HG02840 (cell line): ENCODE data around the gene PGM2.

Experiments
- ATAC-seq: cut with Tn5 transposase; IDR thresholded peaks from one replicate; pipeline ENCODE4 v1.9.1; 2021; ENCODE audit warnings: mild to moderate bottlenecking, moderate library complexity, moderate number of reproducible peaks; ENCODE audit not compliant: unreplicated experiment, low FRiP score

PGM2 gene

GRCh38 chr4:37858872-37859271 is 32.4 kb downstream of the PGM2 start:
- no peak for ATAC-seq

DNA sequence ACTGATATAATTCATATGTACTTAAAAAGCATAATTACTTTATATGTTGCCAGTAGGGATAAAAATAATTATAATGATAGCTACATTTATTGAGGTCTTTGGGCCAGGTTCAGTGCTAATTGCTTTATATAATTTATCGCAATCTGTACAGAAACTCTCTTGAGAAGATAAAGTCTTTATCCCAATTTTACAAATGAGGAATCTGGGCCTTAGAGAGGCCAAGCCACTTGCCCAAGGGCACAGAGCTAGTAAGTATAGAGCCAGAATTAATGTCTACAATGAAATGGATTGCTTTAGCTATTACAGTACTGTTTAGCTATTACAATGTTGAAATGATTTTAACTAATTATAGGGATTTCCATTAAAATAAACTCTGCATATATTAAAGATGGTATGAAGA is 33.8 kb downstream of the PGM2 start:
- ATAC-seq: no peak

DNA sequence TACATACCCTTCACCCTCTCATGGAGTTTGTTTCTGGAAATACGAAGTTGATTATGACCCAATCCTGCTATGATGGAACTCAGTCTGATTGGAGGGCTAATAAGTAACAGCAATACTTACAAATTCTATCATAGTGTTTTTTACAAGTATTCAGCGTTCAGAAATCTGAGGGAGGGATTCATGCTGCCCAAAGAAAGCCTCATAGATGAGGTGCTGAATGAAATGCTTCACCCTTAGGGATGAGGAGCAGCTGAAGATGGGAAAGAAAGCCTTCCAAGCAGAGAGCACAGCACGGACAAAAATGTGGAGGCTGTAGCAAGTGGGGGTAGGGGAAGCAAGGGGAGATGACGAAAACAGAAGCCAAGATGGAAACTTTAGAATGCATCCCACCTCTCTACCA is 36.5 kb downstream of the PGM2 start:
- ATAC-seq: no peak

DNA sequence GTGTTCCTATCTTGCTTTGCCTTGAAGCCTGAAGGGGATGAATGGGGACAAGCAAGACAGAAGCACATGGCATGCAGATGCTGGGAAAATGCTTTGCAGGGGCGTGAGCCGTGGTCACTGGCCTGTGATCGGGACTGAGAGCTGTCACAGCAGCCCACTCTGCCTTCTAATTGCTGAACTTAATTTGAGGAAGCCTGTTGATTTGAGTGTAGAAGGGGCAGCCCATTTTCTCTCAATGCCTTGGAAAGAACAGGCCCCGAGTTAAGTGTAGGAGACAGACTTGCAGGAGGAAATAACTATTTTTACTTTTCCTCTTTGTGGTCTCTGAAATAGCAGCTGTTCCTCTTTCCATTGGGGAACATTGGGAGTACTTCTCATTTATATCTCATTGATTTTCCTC is 38.3 kb downstream of the PGM2 start:
- ATAC-seq: no peak

DNA sequence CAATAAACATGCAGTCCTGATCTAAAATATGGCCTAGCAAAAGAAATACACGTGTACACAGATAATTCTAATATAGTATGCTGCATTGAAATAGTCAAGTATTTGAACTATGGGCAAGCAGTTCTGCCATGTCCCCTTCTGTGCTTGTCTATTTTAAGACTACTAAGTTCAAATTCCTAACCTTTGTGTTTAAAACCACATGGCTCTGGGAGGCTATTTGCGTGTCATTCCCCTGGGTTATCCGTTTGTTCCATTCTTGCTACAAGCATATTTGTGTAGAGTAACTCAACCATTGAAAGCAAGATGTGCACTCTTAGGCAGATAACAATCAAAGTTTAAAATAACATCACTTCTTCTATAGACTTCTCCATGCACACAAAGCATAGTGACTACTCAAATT is 39.0 kb downstream of the PGM2 start:
- ATAC-seq: no peak

DNA sequence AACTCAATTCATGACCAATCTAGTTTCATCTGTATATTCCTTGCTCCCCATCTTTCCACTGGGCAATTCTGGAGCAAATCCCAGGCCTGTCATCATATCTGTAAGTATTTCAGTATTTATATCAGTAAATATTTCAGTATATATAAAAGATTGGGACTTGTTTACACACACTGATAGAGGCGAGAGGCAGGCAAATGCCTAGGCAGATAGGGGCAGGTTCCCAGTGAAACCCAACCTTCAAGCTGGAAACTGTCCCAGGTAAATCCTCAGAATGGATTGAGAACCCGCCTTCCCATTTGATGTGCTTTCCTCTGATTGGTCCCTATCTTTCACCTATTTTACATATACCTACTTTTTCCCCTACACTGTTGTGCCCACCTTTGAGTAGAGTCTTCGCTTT is 40.6 kb downstream of the PGM2 start:
- ATAC-seq: no peak

GRCh38 chr4:37868238-37868637 is 41.8 kb downstream of the PGM2 start:
- ATAC-seq: no peak

DNA sequence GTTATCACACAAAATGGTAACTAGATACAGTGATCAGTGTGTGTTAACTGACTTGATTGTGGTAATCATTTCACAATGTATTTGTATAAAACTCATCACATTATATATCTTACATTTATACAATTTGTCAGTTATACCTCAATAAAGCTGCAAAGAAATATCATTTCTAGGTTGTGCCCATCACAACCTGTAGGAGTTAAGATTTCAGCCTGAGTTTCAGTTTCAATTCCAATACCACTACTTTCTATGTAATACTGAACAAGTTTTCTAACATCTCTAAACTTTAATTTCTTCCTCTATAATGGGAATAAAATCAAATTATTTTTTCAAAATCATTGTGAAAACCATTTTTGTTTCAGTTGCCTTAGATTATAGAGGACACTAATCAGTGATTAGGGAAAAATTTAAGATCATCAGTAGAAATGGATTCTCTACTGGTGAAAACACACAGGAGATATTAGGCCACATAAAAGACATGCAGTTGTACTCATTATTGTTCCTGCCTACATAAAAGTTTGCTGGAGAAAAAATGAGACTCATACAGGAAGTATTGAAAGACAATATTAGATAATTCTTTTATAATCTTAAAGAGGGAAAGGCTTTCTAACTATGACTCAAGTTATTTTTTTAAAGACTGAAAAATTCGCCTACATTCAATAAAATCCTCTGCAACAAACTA is 46.0 kb downstream of the PGM2 start:
- ATAC-seq: no peak

DNA sequence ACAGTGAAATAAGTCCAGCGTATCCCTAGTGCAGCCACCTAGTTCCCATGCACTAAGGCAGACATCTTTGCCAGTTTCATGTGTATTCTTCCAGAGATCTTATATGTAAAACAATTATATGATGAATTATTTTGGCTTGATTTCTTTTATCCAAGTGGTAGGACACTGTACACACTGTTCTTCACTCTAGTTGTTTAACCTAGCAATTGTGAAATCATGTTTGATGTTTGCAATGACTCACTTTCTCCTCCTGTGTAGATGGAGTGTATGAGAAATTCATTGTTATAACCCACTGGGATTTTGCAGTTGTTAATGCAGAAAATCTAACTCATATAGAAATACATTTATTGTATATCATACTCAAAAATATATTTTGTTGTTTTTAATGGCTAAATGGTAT is 46.9 kb downstream of the PGM2 start:
- ATAC-seq: no peak

- ATAC-seq: no peak
These were observed 49.7 kb downstream of the PGM2 start for GRCh38 chr4:37876156-37876555.

- no peak for ATAC-seq
These were observed 52.9 kb downstream of the PGM2 start for GRCh38 chr4:37879365-37879764.

GRCh38 chr4:37881811-37882210 is 55.3 kb downstream of the PGM2 start:
- ATAC-seq: no peak

DNA sequence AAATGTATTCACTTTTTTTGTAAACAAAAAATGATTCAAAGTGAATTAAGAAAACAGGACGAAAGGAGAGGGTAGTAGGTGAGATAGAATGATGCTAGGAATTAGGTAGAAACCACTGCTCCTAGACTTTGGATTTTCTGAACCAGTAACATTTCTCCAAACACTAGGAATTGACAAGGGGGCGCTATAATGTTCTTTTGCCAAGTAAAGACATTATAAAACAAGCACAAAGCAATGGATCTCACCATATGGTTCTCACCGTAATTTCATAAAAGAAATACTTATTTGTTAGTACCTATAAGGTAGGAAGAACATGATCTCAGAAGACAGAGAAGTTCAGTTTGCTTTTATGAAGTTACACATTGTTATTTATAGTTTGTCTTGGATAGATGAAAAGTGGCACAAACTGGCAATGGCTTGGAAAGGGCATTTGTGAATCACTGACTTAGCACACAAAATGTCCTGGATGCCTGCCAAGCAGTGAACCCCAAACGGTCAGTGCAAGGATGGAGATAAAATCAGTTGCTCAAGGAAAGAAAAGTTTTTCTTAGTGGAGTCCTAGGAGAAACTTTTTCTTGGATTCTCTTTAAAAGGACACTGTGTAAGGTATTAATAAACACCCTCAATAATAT is 56.3 kb downstream of the PGM2 start:
- ATAC-seq: no peak

DNA sequence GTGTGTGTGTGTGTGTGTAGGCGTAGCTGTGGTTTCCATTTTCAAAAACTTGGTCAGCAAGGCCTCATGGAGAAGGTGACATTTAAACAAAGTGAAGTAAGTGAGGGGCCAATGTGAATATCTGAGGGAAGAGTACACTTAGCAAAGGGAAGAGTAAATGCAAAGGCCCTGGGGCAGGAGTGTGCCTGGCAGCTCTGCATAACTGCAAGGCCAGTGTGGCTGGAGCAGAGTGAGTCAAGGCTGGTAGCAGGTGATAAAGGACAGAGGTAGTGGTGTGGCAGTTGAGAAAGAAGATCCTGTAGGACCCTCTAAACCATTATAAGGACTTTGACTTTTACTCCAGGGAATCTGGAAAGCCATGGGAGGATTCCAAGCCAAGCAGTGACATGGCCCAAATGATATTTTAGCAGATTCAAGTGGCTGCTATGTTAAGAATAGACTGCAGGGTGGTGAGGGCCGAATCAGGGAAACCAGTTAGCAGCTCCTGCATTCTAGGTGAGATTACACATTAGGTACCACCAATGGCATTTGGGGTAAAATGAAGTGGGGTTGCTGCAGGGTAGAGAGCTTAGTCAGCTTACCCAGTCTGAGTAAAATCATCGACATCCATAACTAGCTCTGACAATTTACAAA is 58.5 kb downstream of the PGM2 start:
- ATAC-seq: no peak

- ATAC-seq: no peak
These were observed 59.0 kb downstream of the PGM2 start for GRCh38 chr4:37885496-37885895.

DNA sequence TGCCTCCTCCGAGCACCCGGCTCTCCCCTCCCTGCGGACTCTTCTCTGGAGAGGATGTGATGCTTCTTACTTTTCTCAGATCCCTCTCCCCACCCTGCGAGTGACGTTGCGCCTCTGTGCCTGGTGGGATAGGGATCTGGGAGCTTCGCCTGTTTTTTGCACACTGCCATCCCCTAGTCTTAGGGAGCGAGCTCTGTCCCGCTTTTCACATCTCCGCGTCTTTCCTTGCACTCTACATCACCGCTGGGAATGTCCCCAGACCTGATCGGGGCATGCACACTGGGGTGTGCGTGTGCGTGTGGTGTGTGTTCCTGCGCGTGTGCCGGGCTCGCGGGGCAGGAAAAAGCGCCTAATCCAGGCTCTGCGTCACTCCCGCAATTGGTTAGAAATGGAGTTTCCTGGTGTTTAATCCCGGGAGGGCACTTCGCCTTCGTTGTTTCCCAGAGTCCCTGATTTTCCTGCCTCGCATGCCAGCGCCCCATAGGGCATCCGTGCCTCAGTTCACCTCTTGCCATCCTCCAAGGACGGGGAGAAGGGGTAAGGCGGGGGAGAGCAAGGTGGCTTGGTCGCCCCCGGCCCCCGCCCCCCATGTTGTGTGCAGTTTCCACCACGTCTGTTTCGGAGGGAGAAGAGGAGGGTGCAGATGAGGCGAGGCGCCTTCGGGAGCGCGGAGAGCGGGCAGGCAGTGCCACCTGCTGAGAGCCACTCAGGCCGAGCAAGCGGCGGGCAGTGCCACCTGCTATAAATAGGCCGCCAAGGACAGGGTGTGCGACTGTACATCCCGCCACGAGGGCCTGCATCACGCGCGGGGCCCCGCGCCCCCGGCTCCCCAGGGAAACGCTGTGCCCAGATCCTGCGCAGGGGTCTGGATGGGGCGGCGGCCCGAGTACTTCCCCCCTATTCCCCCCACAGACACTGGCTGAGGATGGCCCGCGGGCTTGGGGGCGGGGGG is 63.6 kb downstream of the PGM2 start:
- no peak for ATAC-seq

GRCh38 chr4:37890801-37891259 is 64.3 kb downstream of the PGM2 start, which contains the start of gene TBC1D1:
TBC1D1 (plus strand) TSS chr4:37891084; CDS start chr4:37902096, 11,012 bp downstream.
- ATAC-seq: peak; percentile 31

- peak; percentile 45 for ATAC-seq
These were observed 65.0 kb downstream of the PGM2 start for GRCh38 chr4:37891260-37892159.

- no peak for ATAC-seq
These were observed 66.2 kb downstream of the PGM2 start for GRCh38 chr4:37892641-37893040.

GRCh38 chr4:37893164-37893563 is 66.7 kb downstream of the PGM2 start:
- no peak for ATAC-seq
